ENCODE results near the gene FSHR.

DNA sequence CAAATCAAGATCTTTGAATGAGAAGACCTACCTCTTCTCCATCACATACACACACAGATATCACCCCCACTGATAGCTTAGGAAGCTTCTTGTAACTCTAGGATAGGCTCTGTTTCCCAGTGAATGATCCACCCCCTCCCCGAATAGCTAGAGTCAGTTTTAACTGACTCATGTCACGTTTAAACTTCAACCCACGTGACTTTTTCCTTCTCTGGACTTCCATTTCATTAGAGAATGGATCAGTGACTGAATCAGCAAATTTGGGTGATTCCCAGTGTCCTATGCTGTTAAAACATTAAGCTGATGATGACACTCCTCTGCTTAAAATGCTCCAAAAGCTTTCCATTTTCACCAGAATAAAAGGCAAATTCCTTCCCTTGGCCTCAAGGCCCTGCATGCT, 212.9 kb downstream of the FSHR start:
- TF ChIP-seq POLR2AphosphoS5 (IDR thresholded peaks at IDR 0.05; ENCODE audit: insufficient read depth in 1 of 2, low read depth in 1 of 2) = no peak
- TF ChIP-seq, protein P1, sequence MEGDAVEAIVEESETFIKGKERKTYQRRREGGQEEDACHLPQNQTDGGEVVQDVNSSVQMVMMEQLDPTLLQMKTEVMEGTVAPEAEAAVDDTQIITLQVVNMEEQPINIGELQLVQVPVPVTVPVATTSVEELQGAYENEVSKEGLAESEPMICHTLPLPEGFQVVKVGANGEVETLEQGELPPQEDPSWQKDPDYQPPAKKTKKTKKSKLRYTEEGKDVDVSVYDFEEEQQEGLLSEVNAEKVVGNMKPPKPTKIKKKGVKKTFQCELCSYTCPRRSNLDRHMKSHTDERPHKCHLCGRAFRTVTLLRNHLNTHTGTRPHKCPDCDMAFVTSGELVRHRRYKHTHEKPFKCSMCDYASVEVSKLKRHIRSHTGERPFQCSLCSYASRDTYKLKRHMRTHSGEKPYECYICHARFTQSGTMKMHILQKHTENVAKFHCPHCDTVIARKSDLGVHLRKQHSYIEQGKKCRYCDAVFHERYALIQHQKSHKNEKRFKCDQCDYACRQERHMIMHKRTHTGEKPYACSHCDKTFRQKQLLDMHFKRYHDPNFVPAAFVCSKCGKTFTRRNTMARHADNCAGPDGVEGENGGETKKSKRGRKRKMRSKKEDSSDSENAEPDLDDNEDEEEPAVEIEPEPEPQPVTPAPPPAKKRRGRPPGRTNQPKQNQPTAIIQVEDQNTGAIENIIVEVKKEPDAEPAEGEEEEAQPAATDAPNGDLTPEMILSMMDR (IDR thresholded peaks at IDR 0.05) = no peak
- no peak for TF ChIP-seq POLR2A (IDR thresholded peaks at IDR 0.05)
